Suppressor macrophage treated with lipopolysaccharide for 4 hours (primary cell): Measurements from ENCODE around the gene CSNK1G1.
A peak's percentile ranks its signal among the peaks of the same experiment; 100 is the strongest.

Experiments used
- DNase-seq: peaks from one replicate; pipeline ENCODE4 v3.0.0-alpha.2; 2020

The CSNK1G1 gene

DNA sequence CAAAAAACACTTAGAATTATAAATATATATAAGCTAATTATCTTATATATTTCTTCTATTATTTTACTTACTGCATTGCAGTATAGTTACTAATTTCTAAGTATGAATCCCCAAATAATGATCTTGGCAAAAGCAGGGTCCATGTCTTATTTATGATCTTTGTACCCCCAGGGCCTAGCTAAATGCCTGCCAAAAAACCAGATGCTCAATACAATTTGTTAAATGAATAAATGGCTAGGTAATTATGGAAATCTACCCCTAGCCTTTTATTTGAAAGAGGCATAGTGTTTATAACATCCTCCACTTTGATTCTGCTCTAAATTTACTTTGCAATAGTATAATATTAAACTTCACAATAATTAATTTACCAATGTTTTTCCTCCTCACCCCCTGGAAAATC is 69.5 kb downstream of the CSNK1G1 start:
- no peak for DNase-seq

DNA sequence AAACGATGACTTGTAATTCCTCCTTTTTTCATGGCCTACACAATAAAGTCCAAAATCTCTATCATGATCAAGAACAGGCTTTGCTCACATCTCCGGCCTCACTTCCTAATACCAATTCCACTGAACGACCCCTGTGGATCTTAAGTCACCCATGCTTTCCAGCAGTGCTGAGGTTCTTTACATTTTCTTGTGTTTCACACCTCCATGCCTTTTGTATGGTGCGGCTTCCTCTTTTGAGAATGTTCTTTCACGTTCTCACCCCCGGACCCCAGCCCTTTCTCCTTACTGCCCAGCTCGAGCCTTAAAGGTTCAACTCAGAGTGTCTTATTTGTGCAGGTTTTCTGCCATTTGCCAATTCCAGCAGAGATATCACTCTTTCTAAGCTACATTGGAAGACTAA is 70.1 kb downstream of the CSNK1G1 start:
- no peak for DNase-seq

DNA sequence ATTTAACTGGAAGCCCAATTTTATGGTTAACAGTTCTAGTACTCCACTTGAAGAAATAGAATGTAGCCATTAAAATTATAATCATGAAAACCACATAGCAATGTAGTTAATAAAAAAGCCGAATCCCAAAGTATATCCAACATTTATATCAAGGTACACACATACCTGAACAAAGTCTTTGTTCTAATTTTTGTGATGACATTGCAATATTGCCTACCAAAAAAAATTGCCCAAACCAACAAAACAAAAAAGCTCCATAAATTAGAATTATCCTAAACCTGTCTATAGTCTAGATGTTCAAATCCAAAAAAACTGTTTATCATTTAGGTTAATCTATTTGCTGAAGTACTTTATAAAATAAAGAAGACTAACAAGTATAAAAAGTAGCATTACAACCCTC is 70.8 kb downstream of the CSNK1G1 start:
- DNase-seq, result no peak

DNA sequence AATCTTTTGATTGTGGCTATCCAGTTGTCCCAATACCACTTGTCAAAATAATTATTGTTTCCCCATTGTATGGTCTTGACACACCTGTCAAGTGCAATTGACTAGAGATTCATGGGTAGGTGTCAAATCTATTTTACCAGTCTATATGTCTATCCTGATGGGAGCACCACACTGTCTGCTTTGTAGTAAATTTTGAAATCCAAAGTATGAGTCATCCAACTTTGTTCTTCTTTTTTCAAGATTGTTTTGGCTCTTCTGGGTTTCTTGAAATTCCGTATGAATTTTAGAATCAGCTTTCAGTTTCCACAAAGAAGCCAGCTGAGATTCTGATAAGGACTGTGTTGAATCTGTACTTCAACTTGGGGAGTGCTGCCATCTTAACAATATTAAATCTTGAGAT is 71.9 kb downstream of the CSNK1G1 start:
- DNase-seq, result peak; percentile 92

DNA sequence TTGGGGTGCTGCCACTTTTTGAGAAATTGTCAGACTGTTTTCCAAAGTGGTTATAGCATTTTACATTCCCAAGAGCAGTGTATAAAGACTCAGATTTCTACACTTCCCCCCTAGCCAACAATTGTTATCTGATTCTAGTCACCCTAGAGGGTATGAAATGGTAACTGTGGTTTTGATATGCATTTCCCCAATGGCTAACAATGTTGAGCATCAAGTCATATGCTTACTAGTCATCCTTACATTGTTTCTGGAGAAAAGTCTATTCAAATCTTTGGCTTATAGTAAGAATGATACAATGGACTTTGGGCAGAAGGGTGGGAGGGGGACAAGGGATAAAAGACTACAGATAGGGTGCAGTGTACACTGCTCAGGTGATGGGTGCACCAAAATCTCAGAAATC is 73.3 kb downstream of the CSNK1G1 start:
- peak; percentile 64 for DNase-seq

DNA sequence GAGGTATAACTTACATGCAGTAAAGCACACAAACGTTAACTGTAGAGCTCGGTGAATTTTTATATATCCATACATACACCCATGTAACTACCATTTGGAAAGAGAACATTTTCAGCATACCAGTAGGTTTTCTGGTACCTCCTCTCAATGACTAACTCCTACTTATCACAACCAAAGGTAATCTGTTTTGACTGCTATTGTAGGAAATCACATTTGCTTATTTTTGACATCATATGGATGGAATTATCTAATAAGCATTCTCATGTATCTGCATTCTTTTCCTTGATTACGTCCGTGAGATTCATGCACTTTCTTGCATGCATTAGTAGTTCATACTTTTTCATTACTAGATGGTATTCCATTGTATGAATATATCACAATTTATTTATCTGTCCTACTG is 76.8 kb downstream of the CSNK1G1 start:
- no peak for DNase-seq

DNA sequence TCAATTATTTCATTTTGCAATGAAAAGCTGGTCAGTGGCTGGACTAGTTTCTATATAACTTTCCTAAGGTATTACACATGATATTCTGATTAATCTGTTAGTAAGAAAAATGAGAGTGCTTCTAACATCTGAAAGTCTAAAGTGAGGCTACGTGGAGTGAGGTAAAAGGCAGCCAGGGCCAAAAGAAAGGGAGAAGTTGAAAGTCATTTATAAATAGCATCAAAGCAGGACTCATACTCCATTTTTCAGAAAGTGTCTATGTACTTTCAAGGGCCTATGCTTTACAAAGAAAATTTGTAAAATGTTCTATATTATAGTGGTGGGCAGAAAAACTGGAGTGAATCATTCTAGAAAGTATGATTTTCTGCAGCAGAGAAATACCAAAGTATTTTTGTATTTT is 80.0 kb downstream of the CSNK1G1 start:
- no peak for DNase-seq

DNA sequence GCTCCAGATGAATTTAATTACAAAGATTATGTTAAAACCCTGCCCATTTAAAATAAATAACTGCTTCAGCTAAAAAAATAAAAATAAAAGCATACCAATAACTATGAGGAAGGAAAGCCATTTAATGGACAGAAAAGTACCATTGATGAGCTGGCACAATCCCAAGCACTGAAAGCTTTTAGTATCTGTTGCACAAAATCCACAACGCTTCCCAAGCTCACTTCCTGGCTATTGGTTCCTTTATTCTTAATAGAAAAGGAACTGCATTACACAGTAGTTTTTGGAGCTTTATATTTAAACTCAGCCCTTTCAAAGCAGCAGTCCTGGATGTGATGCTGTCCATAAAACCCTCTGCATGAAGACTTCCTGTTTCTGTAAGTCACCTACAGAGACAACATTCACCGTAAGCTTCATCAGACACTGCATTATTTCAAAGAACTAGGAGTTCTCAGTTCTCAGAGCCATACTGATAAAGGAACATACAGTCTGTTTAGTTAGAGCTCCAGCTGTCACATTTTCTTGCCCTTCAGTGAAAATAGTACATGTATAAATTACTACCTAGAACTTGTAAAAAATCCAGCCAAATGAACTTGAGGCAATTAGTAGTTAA is 81.5 kb downstream of the CSNK1G1 start:
- peak; percentile 56 for DNase-seq

DNA sequence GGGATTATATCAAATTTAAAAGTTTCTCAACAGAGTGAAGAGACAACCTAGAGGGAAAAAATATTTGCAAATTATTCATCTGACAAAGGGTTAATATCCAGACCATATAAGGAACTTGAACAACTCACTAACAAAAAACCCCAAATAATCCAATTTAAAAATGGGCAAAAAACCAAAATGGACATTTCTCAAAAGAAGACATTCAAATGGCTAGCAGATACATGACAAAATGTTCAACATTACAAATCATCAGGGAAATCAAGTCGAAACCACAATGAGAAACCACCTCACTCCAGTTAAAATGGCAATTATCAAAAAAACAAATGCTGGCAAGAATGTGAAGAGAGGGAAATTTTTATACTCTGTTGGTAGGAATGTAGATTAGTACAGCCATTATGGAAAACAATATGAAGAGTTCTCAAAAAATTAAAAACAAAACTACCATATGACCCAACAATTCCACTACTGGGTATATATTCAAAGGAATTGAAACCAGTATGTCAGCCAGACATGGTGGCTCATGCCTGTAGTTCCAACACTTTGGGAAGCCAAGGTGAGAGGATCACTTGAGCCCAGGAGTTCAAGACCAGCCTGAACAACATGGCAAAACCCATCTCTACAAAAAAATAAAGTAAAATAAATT is 88.5 kb downstream of the CSNK1G1 start:
- DNase-seq, result peak; percentile 43

DNA sequence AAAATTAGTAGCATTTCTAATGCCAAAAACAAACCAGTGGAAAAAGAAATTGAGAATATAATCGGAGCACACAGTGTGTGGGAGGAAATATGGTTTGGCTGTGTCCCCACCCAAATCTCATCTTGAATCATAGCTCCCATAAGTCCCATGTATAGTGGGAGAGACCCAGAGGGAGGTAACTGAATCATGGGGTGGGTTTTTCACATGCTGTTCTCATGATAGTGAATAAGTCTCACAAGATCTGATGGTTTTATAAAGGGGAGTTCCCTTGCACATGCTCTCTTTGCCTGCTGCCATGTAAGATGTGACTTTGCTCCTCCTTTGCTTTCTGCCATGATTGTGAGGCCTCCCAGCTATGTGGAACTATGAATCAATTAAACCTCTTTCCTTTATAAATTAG is 90.8 kb downstream of the CSNK1G1 start:
- DNase-seq, result peak; percentile 58

DNA sequence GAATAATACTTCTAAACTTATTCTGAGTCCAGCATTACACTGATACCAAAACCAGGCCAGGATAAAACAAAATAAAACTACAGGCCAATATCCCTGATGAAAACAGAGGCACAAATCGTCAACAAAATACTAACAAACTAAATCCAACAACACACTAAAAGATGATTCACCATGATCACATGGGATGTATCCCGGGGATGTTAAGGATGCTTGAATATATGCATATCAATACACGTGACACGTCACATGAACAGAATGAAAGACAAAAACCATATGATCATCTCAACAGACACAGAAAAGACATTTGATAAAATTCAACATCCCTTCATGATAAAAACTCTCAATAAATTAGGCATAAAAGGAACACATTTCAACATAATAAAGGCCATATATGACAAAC is 91.5 kb downstream of the CSNK1G1 start:
- DNase-seq, result no peak

DNA sequence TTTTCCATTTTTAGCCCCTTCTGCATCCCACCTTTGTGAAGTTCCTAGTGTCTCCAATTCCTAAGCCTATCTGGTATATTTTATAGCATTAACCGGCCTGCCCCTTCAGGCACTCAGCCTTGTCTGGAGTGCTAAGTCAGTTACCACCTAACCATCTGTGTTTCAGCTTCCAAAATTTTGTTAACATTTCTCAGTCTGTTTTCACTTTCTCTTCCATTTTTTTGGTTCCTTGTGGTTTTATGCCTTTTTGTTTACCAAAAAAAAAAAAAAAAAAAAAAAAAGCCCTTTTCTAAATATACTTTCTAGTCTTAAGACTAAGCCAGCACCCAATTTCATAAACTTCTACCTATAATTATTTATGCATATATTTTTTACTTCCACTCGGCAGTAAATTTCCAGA is 92.4 kb downstream of the CSNK1G1 start:
- DNase-seq, result peak; percentile 23

DNA sequence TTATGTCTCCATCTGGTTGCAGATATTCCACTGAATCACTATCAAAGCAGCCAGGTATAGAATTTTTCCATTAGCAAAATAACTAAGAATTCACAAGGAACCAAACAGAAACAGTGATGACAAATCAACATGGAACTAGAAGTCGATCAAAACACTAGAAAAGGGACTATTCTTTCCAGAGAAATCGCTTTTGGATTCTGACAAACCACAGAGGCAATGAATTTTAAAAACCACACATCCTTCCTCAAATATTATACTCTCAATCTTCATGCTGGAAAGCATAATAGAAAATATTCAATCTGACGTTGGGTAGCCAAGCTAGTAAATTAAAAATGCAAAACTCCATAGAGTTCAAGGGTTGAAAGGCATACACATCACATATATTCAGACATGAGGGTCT is 99.9 kb downstream of the CSNK1G1 start:
- DNase-seq, result no peak

DNA sequence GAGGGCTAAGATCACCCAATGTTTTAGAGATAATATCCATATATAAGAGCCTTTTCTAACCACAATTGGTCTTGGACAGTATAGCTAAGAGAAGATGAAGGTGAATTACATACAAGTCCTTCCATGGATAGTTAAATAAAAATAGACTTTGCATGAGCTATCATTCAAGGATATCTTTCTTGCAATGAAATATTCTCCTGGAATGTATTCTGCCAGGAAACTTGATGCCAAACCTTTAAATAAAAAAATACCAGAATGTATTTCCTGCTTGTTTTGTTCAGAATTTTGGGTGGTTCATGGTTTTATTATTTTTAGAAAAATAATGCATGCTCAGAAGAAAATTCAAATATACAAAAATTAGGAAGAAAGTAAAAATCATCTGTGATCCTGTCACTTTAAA is 104.3 kb downstream of the CSNK1G1 start:
- no peak for DNase-seq

DNA sequence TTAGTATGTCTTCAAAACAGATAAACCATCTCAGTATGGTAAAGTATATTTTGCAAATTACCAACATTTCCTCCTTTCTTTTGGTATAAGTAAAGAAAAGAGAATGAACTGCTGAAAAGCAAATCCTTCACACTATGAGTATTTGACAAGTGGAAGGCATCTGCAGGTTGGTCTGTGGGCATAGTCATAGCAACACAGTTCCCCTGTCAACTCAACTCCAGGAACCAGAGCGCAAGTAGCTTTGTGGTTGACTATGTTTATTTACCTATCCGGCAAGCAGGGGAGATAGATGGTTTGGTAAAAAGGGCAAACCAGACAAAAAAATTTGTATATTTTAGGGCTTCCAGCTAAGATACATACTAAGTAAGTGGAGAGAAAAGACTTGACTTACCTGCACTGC is 104.9 kb downstream of the CSNK1G1 start:
- no peak for DNase-seq

DNA sequence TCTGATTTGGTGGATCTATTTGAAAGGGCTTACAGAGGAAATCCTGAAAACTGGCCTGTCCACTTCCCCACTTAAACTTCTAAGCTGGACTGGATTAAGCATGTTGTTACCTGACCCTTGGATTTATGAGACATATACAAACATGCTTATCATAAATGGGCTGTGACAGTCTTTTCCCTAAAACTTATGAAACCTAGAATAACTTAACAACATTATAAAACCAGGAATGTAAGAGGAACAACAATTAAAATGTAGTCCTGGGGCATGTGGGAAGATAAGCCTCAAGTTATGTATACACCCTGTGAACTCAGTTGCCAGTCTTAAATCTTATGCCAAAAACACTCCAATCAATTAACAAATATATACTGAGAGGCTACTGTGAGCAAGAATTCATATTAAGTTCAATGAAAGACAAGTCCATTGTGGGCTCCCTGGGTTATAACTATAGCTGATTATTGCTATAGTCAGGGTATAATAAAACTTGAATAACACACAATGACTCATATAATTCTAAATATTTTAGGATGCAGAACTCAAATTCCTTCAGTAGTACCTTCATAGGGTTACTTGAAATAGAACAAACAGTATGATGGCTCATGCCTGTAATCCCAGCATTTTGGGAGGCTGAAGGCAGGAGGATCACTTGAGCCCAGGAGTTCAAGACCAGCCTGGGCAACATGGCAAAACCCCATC is 105.9 kb downstream of the CSNK1G1 start:
- no peak for DNase-seq

DNA sequence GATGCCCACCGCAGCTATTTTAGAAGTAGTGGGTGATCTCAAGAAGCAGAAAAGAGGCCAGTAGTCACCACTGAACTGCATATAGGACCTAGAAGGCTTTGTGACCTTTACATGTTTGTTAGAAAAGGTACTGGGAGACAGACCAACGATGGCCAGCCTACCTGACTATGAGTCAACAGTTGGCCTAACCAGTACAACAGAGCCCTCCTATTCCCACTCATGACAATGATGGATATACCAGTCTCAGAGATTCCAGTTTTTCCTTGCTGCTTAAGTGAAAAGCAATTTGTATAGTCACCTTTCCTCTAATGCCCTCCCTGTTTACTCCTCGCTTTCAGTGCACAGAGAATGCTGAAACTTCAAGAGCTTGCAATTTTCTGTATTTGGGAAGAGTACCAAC is 106.6 kb downstream of the CSNK1G1 start:
- DNase-seq, result no peak

DNA sequence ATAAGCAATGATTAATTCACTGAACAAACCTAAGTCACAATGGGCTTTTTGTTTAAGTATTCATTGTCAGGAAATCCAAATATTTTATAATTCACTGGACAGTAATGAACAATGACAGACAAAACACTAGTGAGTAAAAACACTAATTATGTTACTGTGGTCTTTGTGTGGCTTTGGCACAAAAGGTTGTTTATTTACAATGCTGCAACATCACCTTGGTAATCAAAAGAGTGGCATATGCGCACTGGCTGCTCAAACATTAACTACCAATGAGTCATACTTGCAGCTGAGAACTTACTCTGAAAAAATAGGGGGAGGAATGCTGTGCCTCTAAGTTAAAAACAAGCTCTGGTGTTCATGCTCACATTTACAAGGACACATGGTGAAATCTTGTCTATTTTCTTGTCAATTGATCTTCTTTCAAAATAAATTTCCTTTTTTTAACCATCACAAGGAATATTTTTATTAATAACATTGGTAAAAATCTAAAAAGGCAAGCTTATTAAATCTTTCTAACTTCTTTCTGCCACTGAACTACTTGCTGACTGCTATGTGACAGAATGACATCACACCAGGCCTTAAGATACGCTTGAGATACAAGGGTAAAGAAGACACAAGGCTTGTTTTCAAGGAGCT is 107.9 kb downstream of the CSNK1G1 start:
- peak; percentile 54 for DNase-seq

DNA sequence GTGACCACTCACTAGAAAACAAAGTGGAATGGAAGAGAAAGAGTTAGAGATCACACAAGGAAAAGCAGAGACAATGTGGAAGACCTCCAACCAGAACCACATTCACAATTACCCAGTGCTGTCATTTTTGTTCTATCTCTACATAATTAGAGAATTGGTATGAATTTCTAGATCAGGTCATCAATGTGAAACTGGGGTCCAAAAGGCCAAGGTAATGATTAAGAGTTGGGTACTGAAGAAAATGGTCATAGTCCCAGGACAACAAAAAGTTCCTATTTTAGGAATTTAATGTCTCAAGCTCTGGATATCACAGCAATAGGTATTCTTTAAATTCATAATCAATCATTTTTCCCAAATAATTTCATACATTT is 108.5 kb downstream of the CSNK1G1 start:
- no peak for DNase-seq

DNA sequence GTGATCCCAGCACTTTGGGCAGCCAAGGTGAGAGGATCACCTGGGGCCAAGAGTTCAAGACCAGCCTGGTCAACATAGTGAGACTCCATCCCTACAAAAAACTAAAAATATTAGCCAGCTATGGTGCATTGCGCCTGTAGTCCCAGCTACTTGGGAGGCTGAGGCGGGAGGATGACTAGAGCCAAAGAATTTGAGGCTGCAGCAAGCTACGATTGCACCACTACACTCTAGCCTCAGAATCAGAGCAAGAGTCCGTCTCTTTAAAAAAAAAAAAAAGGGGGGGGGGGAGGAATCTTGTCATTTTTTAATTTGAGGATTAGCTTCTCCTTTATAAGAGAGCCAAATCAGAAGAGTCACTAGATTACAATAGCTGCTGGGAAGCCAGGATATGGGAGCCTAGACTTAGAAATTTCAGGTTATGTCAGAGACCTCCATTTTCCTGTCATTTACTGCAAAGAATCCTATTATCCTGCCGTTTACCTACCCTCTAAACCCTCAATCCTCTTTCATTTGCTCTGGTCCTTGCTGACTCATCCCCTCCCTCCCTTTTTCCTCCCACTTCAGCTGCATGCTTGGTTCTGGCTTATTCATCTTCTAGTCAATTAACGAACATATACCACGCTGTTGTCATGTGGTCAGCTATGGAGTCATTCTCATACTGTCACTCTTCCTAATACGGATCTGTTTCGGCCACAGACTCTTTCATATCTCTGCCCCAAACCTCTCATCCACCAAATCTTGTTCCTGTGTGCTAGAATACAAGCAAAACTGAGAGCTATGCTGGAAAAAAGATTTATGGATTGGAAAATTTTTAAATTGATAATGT is 109.4 kb downstream of the CSNK1G1 start:
- DNase-seq, result peak; percentile 88

DNA sequence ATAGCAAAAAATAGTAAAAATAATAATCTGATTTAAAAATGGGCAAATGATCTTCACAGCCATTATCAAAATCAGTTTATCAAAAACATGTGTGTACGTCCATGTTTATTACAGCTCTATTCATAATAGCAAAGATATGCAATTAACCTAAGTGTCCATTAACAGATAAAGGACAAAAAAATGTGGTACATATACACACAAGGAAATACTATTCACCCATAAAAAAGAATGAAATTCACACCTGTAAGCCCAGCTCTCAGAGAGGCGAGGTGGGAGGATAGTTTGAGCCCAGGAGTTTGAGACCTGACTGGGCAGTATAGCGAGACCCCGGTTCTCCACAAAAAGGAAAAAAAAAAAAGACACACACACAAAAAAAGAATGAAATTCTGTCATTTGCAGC is 110.6 kb downstream of the CSNK1G1 start:
- DNase-seq, result no peak

DNA sequence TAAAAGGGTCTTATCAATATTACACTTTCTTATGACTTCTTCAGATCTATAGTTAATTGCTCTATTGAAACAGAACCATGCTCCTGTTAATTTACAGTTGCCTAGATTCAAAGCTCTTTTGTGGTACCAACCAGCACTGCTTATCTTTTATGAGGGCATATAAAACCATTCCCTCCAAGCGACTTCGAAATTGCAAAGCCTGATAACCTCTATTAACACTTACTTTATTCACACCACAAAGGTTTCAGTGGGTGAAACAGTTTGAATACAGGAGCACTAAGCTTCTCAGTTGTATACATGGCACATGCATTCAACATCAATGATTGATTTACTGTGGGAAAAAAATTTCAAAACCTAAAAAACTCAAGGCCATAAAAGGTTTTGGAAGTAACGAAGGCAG is 118.3 kb downstream of the CSNK1G1 start:
- DNase-seq, result no peak
